Ishikawa (cell line): ENCODE measurements around the gene CC2D2A.

Experiments
- CEBPB ChIP-seq: IDR thresholded peaks from 2 replicates; pipeline ENCODE4 v1.6.1; 2012
- CREB1 ChIP-seq: IDR thresholded peaks from 2 replicates; pipeline ENCODE4 v1.6.1; 2012; ENCODE audit warnings: low read depth
- EGR1 ChIP-seq: IDR thresholded peaks from 2 replicates; pipeline ENCODE4 v1.6.1; 2012
- EP300 ChIP-seq: IDR thresholded peaks from 2 replicates; pipeline ENCODE4 v1.6.1; 2012; ENCODE audit warnings: borderline replicate concordance
- FOXM1 ChIP-seq: IDR thresholded peaks from 2 replicates; pipeline ENCODE4 v1.6.1; 2012; ENCODE audit warnings: low read depth, borderline replicate concordance
- NFIC ChIP-seq: IDR thresholded peaks from 2 replicates; pipeline ENCODE4 v1.6.1; 2012
- RAD21 ChIP-seq: IDR thresholded peaks from 2 replicates; pipeline ENCODE4 v1.6.1; 2012; ENCODE audit warnings: low read depth
- REST ChIP-seq: IDR thresholded peaks from 2 replicates; pipeline ENCODE4 v1.6.1; 2012; ENCODE audit warnings: low read depth, mild to moderate bottlenecking
- TAF1 ChIP-seq: IDR thresholded peaks from 2 replicates; pipeline ENCODE4 v1.6.1; 2012; ENCODE audit warnings: low read depth, mild to moderate bottlenecking
- TCF12 ChIP-seq: IDR thresholded peaks from 2 replicates; pipeline ENCODE4 v1.6.1; 2012; ENCODE audit warnings: low read depth
- TEAD4 ChIP-seq: IDR thresholded peaks from 2 replicates; pipeline ENCODE4 v1.6.1; 2012
- YY1 ChIP-seq: IDR thresholded peaks from 2 replicates; pipeline ENCODE4 v1.6.1; 2012; ENCODE audit warnings: low read depth
- ZBTB7A ChIP-seq: IDR thresholded peaks from 2 replicates; pipeline ENCODE4 v1.6.1; 2012; ENCODE audit warnings: low read depth
- TF ChIP-seq, protein P1 (sequence below): IDR thresholded peaks from 2 replicates; pipeline ENCODE4 v1.6.1; 2012
- TF ChIP-seq, protein P2 (sequence below): IDR thresholded peaks from 2 replicates; pipeline ENCODE4 v1.6.1; 2012

CC2D2A gene

GRCh38 chr4:15504041-15504440 lies 34.4 kb downstream of the CC2D2A start:
- TF ChIP-seq RAD21, result no peak
- TF ChIP-seq TCF12, result no peak
- TF ChIP-seq YY1, result no peak

- TF ChIP-seq, protein P1, sequence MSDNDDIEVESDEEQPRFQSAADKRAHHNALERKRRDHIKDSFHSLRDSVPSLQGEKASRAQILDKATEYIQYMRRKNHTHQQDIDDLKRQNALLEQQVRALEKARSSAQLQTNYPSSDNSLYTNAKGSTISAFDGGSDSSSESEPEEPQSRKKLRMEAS, result no peak
- TF ChIP-seq TEAD4 (no peak), ZBTB7A (no peak), TCF12 (no peak)
Measured at GRCh38 chr4:15506464-15506863, 36.8 kb downstream of the CC2D2A start.

DNA sequence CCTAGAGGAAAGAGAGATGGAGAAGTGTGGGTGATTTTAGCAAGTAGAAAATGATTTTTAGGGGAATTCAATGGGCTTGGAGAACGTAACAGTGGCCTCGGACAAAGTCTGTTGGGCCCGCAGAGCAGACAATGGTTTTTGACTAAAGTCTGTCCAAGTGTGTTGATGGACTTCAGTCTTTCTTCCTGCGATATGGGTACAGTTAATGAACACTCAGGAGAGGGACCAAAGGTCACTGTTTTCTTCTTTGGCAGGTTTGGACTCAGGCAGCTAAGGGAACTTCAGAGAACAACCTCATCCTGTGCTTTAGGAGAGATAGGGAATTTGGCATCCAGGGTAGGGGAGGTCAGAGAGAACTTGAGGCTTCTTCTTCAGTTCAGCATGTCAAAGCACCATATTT lies 38.0 kb downstream of the CC2D2A start:
- TF ChIP-seq TAF1, result no peak
- TF ChIP-seq YY1, result no peak

- TF ChIP-seq EGR1 (no peak), RAD21 (no peak), ZBTB7A (no peak)
- TF ChIP-seq, protein P1, result no peak
Measured at GRCh38 chr4:15510961-15511360, 41.3 kb downstream of the CC2D2A start.

DNA sequence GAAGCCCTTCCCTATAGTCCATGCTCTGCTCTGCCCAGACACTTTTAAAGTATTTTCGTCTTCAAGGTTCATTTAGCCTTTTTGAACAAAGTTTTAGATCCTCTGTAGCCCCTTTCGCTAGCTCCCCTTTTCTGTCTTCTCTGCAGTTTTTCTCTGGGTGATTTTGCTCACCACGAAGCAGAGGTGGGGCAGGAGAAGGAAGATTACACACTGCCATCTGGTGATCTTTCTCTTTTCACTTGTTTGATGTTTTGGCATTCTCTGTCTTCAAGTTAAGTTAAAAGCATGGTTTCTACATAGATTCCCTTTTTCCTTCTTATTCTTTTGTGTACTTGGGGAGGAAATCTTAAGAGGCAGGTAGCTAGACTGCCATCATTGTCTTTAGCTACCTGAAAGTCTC lies 43.9 kb downstream of the CC2D2A start:
- no peak for TF ChIP-seq CREB1
- TF ChIP-seq EP300, result no peak
- TF ChIP-seq TCF12, result no peak
- TF ChIP-seq REST, result no peak
- no peak for TF ChIP-seq YY1
- TF ChIP-seq, protein P1, result no peak
- no peak for TF ChIP-seq TEAD4
- TF ChIP-seq FOXM1, result no peak
- no peak for TF ChIP-seq RAD21

DNA sequence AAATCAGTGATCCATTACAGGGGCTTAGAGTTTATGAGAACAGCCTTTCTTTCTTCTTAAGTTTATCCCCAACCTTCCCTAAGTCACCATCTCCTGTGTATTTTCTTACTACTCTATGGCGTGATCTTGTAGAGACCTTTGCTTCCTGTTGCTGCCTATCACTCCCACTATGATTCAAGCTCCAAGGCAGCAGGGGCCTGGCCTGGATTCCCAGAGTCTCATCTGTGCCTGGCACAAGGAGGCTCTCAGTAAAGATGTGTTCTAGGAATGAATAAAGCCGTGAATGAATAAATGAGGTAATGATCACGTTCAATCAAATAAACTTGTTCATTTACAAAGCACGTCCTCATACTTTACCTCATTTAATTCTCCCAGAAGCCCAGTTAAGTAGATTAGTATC lies 45.4 kb downstream of the CC2D2A start:
- TF ChIP-seq FOXM1 (no peak), TAF1 (no peak), TCF12 (no peak), TEAD4 (no peak), CEBPB (no peak), YY1 (no peak), CREB1 (no peak), EP300 (no peak), REST (no peak), ZBTB7A (no peak), NFIC (no peak), RAD21 (no peak)
- TF ChIP-seq, protein P2, sequence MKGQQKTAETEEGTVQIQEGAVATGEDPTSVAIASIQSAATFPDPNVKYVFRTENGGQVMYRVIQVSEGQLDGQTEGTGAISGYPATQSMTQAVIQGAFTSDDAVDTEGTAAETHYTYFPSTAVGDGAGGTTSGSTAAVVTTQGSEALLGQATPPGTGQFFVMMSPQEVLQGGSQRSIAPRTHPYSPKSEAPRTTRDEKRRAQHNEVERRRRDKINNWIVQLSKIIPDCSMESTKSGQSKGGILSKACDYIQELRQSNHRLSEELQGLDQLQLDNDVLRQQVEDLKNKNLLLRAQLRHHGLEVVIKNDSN, result no peak
- TF ChIP-seq, protein P1, result no peak

DNA sequence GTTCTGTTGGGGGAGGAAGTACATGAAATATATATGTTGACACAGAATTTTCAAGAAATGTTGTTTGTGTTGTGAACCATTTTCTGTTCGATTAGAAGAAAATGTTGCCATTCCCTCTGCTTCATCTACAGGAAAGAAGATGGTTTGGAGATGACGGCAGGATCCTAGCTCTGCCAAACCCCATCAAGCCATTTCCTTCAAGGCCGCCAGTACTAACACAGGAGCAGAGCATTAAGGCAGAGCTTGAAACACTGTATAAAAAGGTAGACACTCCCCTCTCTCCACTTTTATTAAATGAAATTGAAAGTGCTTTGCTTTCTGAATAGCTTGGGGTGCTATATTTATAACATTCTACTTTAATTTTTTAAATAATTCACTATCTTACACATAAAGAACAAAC lies 46.8 kb downstream of the CC2D2A start:
- TF ChIP-seq TEAD4, result no peak
- no peak for TF ChIP-seq CREB1
- TF ChIP-seq YY1, result no peak
- TF ChIP-seq, protein P2, result no peak
- TF ChIP-seq RAD21, result no peak
- no peak for TF ChIP-seq TCF12
- no peak for TF ChIP-seq NFIC
- no peak for TF ChIP-seq EP300
- TF ChIP-seq FOXM1, result no peak
- TF ChIP-seq TAF1, result no peak
